GM18951 (cell line): ENCODE results near the gene ARHGAP29.

Source experiments
- POLR2A ChIP-seq: IDR thresholded peaks from 4 replicates; pipeline ENCODE4 v1.6.1; 2011; ENCODE audit warnings: mild to moderate bottlenecking; ENCODE audit not compliant: insufficient read length, insufficient read depth; ENCODE audit errors: extremely low read depth
- in situ Hi-C: fragments of 300-500 bp; cut with MboI; formaldehyde crosslinking; loops from one replicate; pipeline ENCODE4 v1.12.0; 2022; ENCODE audit warnings: low sequenced_read_pairs, mixed read lengths, inconsistent platforms; ENCODE audit not compliant: unreplicated experiment

ARHGAP29 gene

GRCh38 chr1:94236630-94237290, 624 bp downstream of the ARHGAP29 start:
- no peak for TF ChIP-seq POLR2A
- in situ Hi-C loops = no loop called here

GRCh38 chr1:94236013-94236491, 1.3 kb downstream of the ARHGAP29 start:
- TF ChIP-seq POLR2A = no peak
- in situ Hi-C loops = no loop called here

GRCh38 chr1:94235189-94236012, 2.0 kb downstream of the ARHGAP29 start:
- TF ChIP-seq POLR2A = no peak
- in situ Hi-C loops = no loop called here

GRCh38 chr1:94234615-94235014, 2.8 kb downstream of the ARHGAP29 start:
- in situ Hi-C loops = no loop called here
- no peak for TF ChIP-seq POLR2A

GRCh38 chr1:94231746-94232145, 5.6 kb downstream of the ARHGAP29 start:
- in situ Hi-C loops = no loop called here

GRCh38 chr1:94230920-94231319, 6.5 kb downstream of the ARHGAP29 start:
- in situ Hi-C loops = no loop called here
- no peak for TF ChIP-seq POLR2A

More at GRCh38 chr1:94231746-94232145, 5.6 kb downstream of the ARHGAP29 start:
- TF ChIP-seq POLR2A = no peak

- in situ Hi-C loops = no loop called here
- no peak for TF ChIP-seq POLR2A
These were observed 8.6 kb downstream of the ARHGAP29 start for GRCh38 chr1:94228640-94229375.

GRCh38 chr1:94227624-94228023, 9.8 kb downstream of the ARHGAP29 start:
- in situ Hi-C loops = no loop called here
- TF ChIP-seq POLR2A = no peak

GRCh38 chr1:94225845-94226244, 11.5 kb downstream of the ARHGAP29 start:
- in situ Hi-C loops = no loop called here
- no peak for TF ChIP-seq POLR2A

GRCh38 chr1:94218332-94218731, 19.1 kb downstream of the ARHGAP29 start:
- no peak for TF ChIP-seq POLR2A
- in situ Hi-C loops = no loop called here

GRCh38 chr1:94215955-94216354, 21.4 kb downstream of the ARHGAP29 start:
- TF ChIP-seq POLR2A = no peak
- in situ Hi-C loops = no loop called here

- in situ Hi-C loops = no loop called here
- no peak for TF ChIP-seq POLR2A
These were observed 27.4 kb downstream of the ARHGAP29 start for GRCh38 chr1:94209982-94210381.

GRCh38 chr1:94209425-94209824, 28.0 kb downstream of the ARHGAP29 start:
- no peak for TF ChIP-seq POLR2A
- in situ Hi-C loops = no loop called here
